ENCODE data around the gene RGS7.

RGS7 gene

DNA sequence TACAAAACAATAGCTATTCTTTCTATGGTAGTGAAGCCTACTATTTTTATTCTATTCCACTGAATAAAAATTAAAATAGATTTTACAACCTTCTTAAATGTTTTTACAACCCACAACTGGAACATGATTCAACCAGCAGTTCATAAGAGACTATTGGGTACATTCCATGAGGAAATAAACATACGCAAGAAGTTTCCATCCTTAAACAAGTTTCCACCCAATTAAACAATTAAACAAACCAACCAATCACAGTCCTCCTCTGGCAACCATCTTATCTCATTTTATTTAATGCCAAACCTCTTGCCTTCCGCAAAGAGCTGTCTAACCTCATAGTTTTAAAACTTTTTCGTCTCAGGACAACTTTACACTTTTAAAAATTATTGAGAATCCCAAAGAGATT, 239.0 kb downstream of the RGS7 start:
- TF ChIP-seq, protein P1, sequence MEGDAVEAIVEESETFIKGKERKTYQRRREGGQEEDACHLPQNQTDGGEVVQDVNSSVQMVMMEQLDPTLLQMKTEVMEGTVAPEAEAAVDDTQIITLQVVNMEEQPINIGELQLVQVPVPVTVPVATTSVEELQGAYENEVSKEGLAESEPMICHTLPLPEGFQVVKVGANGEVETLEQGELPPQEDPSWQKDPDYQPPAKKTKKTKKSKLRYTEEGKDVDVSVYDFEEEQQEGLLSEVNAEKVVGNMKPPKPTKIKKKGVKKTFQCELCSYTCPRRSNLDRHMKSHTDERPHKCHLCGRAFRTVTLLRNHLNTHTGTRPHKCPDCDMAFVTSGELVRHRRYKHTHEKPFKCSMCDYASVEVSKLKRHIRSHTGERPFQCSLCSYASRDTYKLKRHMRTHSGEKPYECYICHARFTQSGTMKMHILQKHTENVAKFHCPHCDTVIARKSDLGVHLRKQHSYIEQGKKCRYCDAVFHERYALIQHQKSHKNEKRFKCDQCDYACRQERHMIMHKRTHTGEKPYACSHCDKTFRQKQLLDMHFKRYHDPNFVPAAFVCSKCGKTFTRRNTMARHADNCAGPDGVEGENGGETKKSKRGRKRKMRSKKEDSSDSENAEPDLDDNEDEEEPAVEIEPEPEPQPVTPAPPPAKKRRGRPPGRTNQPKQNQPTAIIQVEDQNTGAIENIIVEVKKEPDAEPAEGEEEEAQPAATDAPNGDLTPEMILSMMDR (IDR thresholded peaks at IDR 0.05) = no peak

DNA sequence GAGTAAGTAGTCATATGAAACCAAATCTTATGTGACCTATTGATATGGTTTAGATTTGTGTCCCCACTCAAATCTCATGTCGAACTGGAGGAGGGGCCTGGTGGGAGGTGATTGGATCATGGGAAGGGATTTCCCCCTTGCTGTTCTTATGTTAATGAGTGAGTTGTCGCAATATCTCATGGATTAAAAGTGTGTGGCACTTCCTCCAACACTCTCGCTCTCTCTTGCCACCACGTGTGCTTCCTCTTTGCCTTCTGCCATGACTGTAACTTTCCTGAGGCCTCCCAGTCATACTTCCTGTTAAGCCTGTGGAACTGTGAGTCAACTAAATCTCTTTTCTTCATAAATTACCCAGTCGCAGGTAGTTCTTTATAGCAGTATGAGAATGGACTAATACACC, 241.2 kb downstream of the RGS7 start:
- TF ChIP-seq, protein P1 (IDR thresholded peaks at IDR 0.05) = no peak

DNA sequence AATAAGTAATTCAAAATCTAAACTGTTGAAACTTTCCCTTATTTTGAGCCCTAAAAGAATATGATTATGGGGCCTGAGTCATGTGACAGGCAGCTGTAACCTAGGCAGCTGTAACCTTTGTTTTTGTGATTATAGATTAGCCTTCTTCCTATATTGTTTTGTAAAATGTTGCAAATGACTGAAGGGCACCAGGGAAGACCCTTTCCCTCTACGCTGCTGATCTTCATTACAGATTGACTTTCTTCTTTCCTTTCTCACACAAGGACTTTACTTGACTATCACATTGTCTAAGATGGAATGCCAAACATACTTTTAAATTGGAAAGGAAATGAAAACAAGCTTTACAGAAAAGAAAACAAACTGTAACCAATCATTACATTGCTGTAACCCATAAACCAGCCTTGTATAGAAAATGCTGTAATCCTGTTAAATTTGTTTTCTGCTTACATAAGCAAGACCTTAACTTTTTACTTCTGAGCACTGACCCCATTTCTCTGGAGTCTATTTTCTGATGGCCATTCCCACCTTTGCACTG, 242.2 kb downstream of the RGS7 start:
- TF ChIP-seq, protein P1 (IDR thresholded peaks at IDR 0.05) = no peak

DNA sequence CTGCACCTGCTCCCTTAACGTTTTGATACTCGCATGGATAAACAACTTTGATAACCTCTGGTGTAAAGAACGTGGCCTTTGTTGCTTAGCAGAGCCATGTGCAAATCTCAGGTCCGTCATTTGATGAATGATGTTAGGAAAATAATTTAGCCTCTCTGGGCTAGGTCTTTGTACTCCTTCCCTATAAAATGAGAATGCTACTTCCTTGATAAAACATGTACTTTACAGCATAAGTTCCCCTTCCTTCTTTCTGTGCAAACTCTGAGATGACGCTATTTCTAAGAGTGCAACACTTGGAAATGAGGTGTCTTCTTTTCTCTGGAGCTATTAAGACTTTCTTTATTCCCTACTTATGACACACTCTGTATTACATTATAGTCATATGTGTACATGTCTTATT, 243.4 kb downstream of the RGS7 start:
- TF ChIP-seq, protein P1 (IDR thresholded peaks at IDR 0.05) = no peak

DNA sequence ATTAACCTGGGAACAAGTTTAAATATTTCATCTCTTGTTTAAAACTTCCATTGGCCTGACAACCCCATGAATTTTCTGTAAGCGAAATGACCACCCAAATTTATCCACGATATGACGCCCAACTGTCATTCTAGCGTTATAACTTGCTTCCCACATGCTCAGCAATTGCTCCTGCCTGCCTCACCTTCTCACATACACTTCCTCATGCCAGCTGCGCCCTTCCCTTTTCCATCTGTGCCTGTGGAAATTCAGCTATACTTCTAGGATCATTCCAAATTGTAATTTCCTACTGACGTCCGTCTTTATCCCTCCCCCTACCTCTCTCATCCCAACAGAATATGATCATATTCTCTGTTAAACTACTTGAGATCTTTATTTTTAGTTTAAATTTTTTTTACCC, 248.0 kb downstream of the RGS7 start:
- TF ChIP-seq, protein P1 (IDR thresholded peaks at IDR 0.05) = no peak

DNA sequence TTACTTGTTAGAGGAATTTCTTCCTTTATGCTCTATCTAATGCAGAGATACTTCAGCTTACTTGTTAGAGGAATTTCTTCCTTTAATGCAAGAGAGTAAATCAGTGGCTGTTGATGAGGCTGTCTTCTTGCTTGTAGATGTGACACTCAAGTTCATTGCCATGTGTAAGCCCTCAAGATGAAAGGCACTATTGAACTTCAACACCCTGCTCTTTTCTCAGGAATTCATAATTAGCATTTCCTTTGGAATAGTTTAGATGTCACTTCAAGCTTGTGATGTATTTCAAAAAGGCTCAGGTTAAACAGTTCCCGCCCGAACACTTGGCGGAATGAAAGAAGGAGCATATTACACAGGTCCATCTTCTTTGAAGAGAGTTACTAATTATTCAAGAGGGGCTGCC, 251.9 kb downstream of the RGS7 start:
- TF ChIP-seq, protein P1 (IDR thresholded peaks at IDR 0.05) = no peak

DNA sequence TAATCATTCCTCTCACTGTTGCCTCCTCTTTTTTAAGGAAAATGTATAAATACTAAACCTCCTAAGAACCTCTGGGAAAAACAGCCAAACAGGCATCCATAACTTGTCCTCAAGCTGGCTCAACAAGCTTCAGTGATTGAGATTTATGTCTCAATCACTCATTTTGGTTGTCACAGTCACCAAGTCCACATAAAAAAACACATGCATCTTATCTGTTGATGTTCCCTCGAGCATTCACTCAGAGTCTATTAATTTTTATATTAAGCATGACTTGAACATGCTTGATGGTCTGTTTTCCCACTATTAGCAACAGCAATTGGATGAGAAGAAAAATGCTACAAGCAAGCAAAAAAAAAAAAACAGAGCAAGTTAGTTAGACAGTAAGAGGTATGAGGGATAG, 254.3 kb downstream of the RGS7 start:
- TF ChIP-seq, protein P1 (IDR thresholded peaks at IDR 0.05) = no peak

DNA sequence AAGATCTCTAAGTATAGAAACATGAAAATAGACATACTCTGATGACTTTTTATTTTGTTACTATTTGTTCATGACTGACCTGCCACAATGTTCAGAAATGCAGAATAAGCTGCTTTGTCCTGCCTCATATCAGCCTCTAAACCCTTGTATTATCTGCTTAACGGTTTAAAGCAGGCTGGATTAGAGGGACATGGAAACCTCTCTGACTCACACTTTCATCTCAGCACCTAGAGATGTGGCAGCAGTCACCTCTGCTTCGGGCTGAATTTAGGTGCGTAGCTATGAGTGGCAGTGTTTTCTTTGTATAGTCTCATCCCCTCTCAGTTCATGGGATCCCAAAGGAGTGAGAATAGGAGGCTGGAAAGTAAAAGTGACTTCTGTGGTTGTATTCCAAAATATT, 255.4 kb downstream of the RGS7 start:
- TF ChIP-seq, protein P1 (IDR thresholded peaks at IDR 0.05) = no peak
